HL-60/S4 treated with retinoic acid at 250 ng/mL for 4 days and 3 days (cell line): ENCODE data around the gene ROBO4.

ENCODE experiments used
- in situ Hi-C: fragments of 300-500 bp; cut with MboI; formaldehyde crosslinking; loops from 2 replicates; pipeline ENCODE4 v1.7.0; 2022; ENCODE audit warnings: low sequenced_read_pairs

ROBO4 gene

DNA sequence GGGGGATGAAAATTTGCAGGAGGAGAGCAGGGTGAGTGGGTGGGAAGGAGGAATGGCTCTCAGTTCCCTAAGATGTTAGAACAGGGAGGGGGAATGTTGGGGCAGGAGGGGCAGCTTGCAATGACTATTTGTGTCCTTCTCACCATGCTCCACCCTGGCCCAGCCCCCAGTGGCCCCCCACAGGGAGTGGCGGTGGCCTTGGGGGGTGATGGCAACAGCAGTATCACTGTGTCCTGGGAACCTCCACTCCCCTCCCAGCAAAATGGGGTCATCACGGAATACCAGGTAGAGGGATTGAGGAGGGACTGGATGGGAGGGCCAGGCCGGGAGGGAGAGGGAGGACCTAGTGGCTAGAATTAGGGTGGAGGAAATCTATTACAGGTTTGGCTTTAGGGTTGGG lies 22.3 kb downstream of the ROBO4 start:
- in situ Hi-C loops: no loop called here

GRCh38 chr11:124874571-124875255 lies 23.0 kb downstream of the ROBO4 start:
- in situ Hi-C loops: no loop called here

DNA sequence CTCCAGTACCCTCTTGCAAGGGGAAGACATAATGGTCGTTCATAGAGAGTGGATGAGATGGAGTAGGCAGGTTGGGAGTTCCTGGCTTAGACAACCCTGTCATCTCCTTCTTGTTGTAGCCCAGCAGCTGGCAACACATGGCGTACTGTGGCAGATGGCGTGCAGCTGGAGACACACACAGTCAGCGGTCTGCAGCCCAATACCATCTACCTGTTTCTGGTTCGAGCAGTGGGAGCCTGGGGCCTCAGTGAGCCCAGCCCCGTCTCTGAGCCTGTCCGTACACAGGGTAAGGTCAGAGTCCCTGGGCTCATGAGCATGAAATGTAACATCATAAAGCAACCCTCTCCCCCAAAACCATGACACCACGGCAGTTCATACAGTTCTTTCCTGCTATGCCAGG lies 23.7 kb downstream of the ROBO4 start:
- in situ Hi-C loops: no loop called here

DNA sequence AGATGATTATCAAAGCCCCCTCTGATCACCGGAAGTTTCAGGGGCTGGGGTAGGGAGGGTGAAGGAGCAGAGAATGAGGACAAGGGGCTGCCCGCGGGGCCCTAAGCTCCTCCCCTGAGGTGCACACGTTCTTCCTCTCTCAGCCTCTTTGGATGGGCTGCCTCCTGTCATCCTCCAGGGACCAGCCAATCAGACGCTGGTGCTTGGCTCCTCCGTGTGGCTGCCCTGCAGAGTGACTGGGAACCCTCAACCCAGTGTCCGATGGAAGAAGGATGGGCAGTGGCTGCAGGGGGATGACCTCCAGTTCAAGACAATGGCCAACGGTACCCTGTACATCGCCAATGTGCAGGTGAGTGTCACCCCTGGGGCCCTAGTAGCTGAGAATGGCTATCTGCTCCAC lies 24.9 kb downstream of the ROBO4 start:
- in situ Hi-C loops: no loop called here

DNA sequence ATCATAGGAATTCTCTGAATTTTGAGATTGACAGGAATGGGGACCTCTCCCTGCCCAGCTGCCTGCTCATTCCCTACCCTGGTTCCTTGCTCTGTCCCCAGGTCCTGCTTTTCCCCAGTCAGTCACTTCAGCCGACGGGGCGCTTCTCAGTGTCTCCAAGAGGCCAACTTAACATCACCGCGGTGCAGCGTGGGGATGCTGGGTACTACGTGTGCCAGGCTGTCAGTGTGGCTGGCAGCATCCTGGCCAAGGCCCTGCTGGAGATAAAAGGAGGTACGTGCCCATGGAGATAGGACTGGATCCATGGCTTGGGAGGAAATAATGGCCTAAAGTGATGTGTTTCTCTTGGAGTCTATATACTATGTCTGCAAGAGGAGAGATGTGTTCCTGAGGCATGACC lies 25.4 kb downstream of the ROBO4 start:
- in situ Hi-C loops: no loop called here

- in situ Hi-C loops: no loop called here
Measured at GRCh38 chr11:124870430-124870829, 27.2 kb downstream of the ROBO4 start.

- in situ Hi-C loops: no loop called here
Measured at GRCh38 chr11:124869856-124870387, 27.7 kb downstream of the ROBO4 start.

GRCh38 chr11:124869331-124869730 lies 28.3 kb downstream of the ROBO4 start:
- in situ Hi-C loops: no loop called here

GRCh38 chr11:124868331-124869274 lies 29.1 kb downstream of the ROBO4 start:
- in situ Hi-C loops: no loop called here

GRCh38 chr11:124867700-124868099 lies 30.0 kb downstream of the ROBO4 start:
- in situ Hi-C loops: no loop called here

GRCh38 chr11:124865902-124866851 lies 31.5 kb downstream of the ROBO4 start:
- in situ Hi-C loops: no loop called here

GRCh38 chr11:124865181-124865901 lies 32.3 kb downstream of the ROBO4 start, which contains the start of gene ROBO3:
ROBO3 (plus strand) TSS chr11:124865432; CDS start chr11:124865578, 146 bp downstream.
- in situ Hi-C loops: no loop called here

GRCh38 chr11:124864892-124865180 lies 32.8 kb downstream of the ROBO4 start:
- in situ Hi-C loops: no loop called here

DNA sequence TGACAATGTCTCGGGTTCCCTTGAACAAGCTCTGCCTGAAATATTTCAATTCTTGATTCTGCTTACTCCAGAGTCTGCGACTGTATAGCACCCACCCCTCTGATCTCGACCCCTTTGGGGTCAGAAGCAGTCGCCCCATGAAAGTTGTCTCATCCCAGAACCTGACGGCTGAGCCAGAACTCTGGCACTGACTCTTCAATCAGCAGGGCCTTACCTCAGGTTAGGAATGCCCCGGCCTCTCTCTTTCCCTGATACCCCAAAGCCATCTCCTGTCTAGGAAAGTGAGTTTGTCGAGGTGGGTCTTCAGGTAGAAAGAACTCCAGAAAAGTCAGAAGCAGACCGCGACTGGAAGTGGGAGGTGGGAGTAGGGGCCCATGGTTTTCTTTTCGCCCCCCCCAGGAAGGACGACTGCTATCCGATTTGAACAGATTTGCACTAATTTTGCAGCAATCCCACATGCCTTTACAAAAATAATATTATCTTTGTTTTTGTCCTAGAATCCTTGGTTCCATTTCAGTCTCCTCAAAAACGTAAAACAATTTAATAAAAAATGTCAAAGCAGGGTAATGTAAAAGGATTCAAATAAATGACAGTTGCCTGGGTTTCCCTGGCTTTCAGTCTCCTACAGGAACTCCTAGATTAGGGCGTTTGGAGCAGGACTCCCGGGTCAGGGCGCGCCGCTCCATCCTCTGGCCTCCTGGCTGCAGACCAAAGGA lies 33.3 kb downstream of the ROBO4 start:
- in situ Hi-C loops: no loop called here

- in situ Hi-C loops: no loop called here
Measured at GRCh38 chr11:124863826-124864165, 33.9 kb downstream of the ROBO4 start.

GRCh38 chr11:124863137-124863825 lies 34.4 kb downstream of the ROBO4 start:
- in situ Hi-C loops: no loop called here

DNA sequence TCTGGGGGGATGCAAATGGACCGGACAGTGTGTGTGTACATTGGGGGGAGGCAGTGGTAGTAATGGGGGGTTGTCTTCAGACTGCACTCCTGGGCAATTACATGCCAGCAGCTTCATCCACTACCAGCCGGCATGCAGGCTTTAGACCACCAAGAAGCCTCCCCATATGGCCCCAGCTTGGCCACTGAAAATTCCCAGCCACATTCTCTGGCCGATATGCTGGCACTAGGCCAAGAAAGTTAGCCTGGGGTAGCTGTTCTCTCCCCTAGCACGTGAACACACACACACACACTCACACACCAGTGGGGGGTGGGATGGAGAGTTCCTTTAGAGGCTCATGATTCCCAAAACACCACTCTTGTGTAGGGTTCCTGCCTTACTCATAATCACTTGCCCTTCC lies 36.0 kb downstream of the ROBO4 start:
- in situ Hi-C loops: no loop called here

- in situ Hi-C loops: no loop called here
Measured at GRCh38 chr11:124859171-124859570, 38.5 kb downstream of the ROBO4 start.

GRCh38 chr11:124846070-124846673 lies 51.5 kb downstream of the ROBO4 start:
- in situ Hi-C loops: no loop called here
